GM19025 (cell line): ENCODE results near the gene TMEM225.
"Not testable (repeated sequence)": the region's sequence is repeated elsewhere in the genome, so short reads cannot be mapped to it uniquely, and the experiment has no call there.

ENCODE experiments used
- ATAC-seq: cut with Tn5 transposase; IDR thresholded peaks from one replicate; pipeline ENCODE4 v1.9.1; 2021; ENCODE audit warnings: mild to moderate bottlenecking, low read depth, moderate library complexity; ENCODE audit not compliant: unreplicated experiment

Gene TMEM225

DNA sequence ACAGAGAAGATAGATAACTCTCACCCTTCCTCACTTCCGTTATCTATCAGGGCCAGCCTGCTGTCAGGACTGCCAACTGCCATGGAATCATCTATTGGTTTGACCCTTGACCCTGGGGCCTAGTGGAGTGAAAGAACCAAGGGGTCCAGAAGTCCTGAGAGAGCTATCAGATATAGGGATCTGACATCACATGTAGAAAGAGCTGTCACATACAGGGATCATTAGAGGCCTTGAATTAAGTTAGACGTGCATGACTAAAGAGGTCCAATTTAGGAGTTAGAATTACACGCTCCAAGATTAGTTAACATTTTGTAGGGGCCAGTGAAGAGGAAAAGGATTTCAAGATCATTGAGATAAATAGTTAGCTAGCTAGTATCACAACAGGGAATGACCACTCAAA lies at the start of gene TMEM225:
Gene TMEM225, minus strand, starts transcription at position 101 of the 400 bp plus-strand sequence. CDS start 245 bp downstream, outside the sequence.
- ATAC-seq: no peak

- no peak for ATAC-seq
These were observed 38.6 kb upstream of the TMEM225 start for GRCh38 chr11:123924027-123924426.

DNA sequence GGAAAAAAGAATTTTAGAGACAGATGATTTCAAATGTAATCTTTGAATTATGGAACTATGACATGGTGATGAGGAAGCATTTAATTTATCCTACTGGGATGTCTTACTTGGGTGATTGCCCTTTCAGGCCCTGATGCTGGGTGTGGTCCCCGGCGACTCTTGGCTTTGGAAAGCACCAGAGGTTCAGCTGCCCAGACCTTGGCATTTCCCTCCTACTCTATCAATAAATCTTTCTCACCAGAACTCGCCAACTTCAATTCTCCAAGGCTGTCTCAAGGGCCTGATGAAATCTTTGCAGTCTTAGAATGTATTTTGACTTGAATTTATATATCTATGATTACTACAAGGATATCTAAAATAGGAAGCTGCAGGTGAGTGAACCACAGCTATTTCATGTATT lies 35.5 kb upstream of the TMEM225 start:
- no peak for ATAC-seq

- no peak for ATAC-seq
These were observed 20.4 kb upstream of the TMEM225 start for GRCh38 chr11:123905826-123906225.

DNA sequence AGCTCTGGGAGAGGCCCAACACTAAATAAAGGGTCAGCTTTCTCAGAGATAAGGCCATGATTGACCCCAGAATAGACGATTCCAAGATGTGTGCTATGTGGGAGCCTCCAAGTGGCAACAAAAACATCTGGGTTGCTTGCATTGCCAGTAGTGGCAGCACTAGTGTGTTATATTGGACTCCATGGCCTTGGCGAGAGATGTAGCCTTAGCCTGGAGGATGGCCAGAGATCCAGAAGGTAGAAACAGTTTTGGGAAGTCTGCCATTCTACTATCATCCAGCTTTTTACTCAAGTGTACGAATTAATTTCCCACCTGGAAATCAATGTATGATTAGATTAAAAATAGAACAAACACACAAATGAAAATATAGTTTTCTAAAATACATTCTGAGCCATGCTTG lies 19.5 kb upstream of the TMEM225 start:
- ATAC-seq: no peak

- ATAC-seq: no peak
These were observed 18.5 kb upstream of the TMEM225 start for GRCh38 chr11:123903932-123904331.

DNA sequence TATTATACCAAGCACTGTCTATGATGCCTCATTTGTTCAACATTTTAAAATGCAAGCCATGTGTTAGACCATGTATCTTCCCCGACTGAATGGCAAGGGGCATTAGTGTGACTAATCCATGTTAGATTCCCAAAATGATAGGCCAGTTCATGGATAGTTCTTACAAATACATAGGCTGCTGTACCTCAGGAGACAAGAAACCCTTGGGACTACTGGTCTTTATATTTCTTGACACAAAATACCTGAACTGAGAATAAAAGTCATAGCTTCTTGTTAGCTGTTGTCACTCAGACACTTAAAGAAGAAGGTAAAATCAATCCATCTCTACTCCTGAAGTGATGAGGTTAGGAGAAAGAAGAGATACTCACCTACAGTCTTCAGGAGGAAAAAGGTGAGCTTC lies 16.4 kb upstream of the TMEM225 start, which contains the start of gene OR8D4:
Gene OR8D4, plus strand, starts transcription at position 301 of the 400 bp plus-strand sequence. CDS start 4,265 bp downstream, outside the sequence.
- ATAC-seq: no peak

- ATAC-seq: no peak
These were observed 14.3 kb upstream of the TMEM225 start for GRCh38 chr11:123899792-123900191.

DNA sequence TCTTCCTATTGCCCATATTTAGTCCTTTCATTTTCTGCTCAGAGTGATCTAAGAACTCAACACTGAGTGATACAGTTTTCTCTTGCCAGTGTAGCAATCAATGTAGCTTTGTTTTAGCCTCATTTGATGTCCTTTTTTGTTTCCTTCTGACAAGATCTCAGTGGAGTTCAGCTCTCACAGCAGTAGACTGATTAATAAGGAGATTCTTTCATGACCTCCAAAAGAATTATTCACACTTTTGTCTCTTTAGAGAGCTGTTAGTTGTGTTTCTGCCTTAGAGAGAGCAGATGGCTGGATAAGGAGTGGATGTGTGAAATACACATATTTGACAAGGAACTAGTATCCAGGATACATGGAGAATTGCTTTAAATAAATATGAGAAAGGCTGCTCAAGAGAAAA lies 6.6 kb upstream of the TMEM225 start:
- no peak for ATAC-seq

- ATAC-seq: no peak
These were observed 4.6 kb downstream of the TMEM225 start for GRCh38 chr11:123880912-123881311.

DNA sequence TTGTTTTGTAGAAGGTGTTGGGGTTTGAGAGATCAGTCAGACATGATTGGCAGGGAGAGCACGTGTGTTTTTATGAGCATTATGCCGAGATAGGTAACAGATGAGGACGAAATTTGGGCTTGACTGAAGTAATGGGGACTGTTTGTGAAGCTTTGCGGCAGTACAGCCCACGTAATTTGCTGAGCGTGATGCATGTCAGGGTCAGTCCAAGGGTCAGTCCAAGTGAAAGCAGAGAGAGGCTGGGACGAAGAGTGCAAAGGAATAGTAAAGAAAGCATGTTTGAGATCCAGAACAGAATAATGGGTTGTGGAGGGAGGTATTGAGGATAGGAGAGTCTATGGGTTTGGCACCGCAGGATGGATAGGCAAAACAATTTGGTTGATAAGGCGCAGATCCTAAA lies 17.7 kb downstream of the TMEM225 start:
- not testable (repeated sequence) for ATAC-seq

- not testable (repeated sequence) for ATAC-seq
These were observed 20.2 kb downstream of the TMEM225 start for GRCh38 chr11:123865293-123865692.

- no peak for ATAC-seq
These were observed 25.7 kb downstream of the TMEM225 start for GRCh38 chr11:123859731-123860130.

DNA sequence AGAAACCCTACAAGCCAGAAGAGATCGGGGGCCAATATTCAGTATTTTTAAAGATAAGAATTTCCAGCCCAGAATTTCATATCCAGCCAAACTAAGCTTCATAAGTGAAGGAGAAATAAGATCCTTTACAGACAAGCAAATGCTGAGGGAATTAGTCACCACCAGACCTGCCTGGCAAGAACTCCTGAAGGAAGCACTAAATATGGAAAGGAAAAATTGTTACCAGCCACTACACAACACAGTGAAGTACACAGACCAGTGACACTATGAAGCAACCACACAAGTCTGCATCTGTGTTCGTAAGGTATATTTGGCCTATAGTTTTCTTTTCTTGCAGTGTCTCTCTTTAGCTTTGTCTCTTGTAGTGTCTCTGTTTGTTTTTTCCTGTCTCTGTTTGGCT lies 29.0 kb downstream of the TMEM225 start:
- no peak for ATAC-seq

- no peak for ATAC-seq
These were observed 32.4 kb downstream of the TMEM225 start for GRCh38 chr11:123853038-123853437.

DNA sequence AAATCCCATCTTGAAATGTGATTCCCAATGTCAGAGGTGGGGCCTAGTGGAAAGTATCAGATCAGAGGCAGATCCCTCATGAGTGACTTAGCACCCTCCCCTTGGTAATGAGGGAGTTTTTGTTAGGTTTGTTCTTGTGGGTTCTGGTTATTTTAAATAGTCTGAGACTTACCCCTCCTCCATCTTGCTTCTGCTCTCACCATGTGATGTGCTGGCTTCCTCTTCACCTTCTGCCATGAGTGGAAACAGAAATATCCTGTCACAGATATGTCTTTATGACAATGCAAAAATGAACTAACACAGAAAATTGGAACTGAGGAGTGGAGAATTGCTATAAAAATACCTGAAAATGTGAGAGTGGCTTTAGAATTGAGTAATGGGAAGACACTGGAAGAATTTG lies 33.1 kb downstream of the TMEM225 start:
- no peak for ATAC-seq

- ATAC-seq: no peak
These were observed 34.4 kb downstream of the TMEM225 start for GRCh38 chr11:123851110-123851509.

- no peak for ATAC-seq
These were observed 44.3 kb downstream of the TMEM225 start for GRCh38 chr11:123841174-123841573.

DNA sequence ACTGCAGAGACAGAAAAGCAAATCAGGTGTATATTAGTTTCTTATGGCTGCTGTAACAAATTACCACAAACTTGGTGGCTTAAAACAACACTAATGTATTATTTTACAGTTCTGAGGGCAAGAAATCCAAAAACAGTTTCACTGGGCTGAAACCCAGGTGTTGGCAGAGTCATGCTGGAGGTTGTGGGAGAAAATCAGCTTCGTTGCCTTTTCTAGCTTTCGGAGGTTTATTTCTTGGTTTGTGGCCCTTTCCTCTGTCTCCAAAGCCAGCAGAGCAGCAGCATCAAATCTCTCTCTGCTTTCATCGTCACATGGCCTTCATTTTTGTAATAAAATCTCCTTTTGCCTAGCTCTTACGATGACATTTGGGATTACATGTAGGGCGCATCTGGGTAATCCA lies 46.3 kb downstream of the TMEM225 start:
- no peak for ATAC-seq

- no peak for ATAC-seq
These were observed 46.8 kb downstream of the TMEM225 start for GRCh38 chr11:123838659-123839058.

DNA sequence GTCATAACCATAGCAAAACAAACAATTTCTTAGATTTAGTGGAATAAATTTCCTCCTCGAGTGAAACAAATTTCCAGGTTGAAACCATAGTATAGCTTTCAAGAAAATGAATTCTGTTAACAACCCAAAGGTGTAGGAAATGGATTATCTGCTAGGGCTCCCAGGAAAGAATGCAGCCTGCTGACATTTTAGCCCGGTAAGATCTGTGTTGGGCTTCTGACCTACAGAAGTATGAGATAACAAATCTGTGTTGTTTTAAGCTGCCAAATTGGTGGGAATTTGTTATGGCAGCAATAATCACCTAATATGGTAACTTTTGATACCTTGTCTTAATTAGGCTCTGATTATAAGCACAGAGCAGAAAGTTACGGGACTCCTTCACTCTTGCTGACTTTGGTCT lies 47.3 kb downstream of the TMEM225 start:
- ATAC-seq: no peak

GRCh38 chr11:123833095-123833494 lies 52.4 kb downstream of the TMEM225 start:
- ATAC-seq: no peak
